Nephron (organoid): ENCODE results near the gene BET1L.

Experiments used
- H3K27ac Mint-ChIP-seq, 3 experiments: 2 replicates each; pipeline ENCODE4 v1.8.0; 2020; ENCODE audit warnings: mixed read lengths in 3 of 3, mild to moderate bottlenecking in 2 of 3, moderate library complexity in 1 of 3
- H3K27me3 Mint-ChIP-seq: 2 replicates; pipeline ENCODE4 v1.8.0; 2021; ENCODE audit warnings: low read depth, mild to moderate bottlenecking, moderate library complexity, mixed read lengths
- H3K36me3 Mint-ChIP-seq: 2 replicates; pipeline ENCODE4 v1.8.0; 2020; ENCODE audit warnings: low read depth, mixed read lengths
- H3K4me1 Mint-ChIP-seq: 2 replicates; pipeline ENCODE4 v1.8.0; 2020; ENCODE audit warnings: mixed read lengths
- H3K4me3 Mint-ChIP-seq, 3 experiments: 2 replicates each; pipeline ENCODE4 v1.8.0; 2020; ENCODE audit warnings: mild to moderate bottlenecking in 3 of 3, mixed read lengths in 3 of 3, moderate library complexity in 2 of 3
- H3K9me3 Mint-ChIP-seq: 2 replicates; pipeline ENCODE4 v1.8.0; 2020; ENCODE audit warnings: mixed read lengths
- TF ChIP-seq, protein P1 (sequence below), 3 experiments: fragments of 200-600 bp; sonication (generic); IDR thresholded peaks; one replicate each; pipeline ENCODE4 v1.5.0; 2021; ENCODE audit warnings: antibody characterized with exemption in 3 of 3; ENCODE audit not compliant: unreplicated experiment in 3 of 3

The BET1L gene

DNA sequence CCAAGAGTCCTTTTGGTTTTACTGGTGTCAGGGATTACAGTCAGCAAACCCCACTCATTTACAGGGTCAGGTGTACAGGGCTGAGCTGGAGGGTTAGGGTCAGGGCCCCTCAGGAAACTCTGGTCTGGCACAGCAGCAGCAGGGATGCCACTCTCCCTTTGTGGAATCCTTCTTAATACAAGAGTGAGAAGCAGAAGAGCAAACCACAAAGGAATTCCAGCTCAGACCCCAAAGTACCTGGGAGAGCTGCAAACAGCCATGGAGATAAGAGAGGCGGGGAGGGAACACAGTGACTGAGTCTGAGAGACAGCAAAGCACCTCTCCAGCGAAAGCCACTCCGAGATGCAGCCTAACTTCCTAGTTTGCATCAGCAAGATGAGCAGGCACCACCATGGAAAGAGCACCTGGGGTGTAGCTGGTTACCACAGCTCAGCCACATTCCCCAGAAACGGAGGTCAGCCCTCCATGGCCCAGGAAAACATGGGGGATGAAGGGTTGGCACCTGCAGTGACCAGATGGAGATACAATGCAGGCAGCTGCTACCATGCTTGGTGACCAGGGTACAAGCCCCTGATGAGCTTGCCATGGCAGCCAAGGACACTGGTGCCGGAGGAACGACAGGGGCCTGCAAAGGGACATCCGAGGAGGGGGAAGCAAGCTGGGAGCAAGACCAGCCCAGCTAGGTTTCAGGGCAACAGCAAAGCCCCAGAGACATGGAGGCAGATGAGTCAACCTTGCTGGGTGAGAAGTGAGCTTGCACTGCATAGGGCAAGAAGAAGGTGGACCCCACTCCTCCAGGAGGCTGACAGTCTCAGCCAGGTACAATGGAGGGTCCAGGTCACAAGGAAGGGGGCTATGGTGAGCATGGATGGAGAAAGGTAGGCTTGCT, 3.9 kb downstream of the BET1L start:
- Mint-ChIP-seq H3K9me3 (no peaks in the 10 kb centered on the region), H3K27me3 (no peaks in the 10 kb centered on the region)
- TF ChIP-seq, protein P1, sequence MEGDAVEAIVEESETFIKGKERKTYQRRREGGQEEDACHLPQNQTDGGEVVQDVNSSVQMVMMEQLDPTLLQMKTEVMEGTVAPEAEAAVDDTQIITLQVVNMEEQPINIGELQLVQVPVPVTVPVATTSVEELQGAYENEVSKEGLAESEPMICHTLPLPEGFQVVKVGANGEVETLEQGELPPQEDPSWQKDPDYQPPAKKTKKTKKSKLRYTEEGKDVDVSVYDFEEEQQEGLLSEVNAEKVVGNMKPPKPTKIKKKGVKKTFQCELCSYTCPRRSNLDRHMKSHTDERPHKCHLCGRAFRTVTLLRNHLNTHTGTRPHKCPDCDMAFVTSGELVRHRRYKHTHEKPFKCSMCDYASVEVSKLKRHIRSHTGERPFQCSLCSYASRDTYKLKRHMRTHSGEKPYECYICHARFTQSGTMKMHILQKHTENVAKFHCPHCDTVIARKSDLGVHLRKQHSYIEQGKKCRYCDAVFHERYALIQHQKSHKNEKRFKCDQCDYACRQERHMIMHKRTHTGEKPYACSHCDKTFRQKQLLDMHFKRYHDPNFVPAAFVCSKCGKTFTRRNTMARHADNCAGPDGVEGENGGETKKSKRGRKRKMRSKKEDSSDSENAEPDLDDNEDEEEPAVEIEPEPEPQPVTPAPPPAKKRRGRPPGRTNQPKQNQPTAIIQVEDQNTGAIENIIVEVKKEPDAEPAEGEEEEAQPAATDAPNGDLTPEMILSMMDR (IDR thresholded peaks at IDR 0.05; ENCODE audit: unreplicated experiment in 3 of 3), result no peak

GRCh38 chr11:202490-202889, 4.7 kb downstream of the BET1L start:
- TF ChIP-seq, protein P1 (IDR thresholded peaks at IDR 0.05; ENCODE audit: unreplicated experiment in 3 of 3), result no peak
- Mint-ChIP-seq H3K36me3 (peaks cover 19% of the 10 kb centered on the region), H3K27ac (no peak overlapping the region), H3K4me3 (no peak overlapping the region), H3K9me3 (no peaks in the 10 kb centered on the region), H3K4me1 (peaks cover 20% of the 10 kb centered on the region), H3K27me3 (no peaks in the 10 kb centered on the region)

More for the DNA sequence above, 3.9 kb downstream of the BET1L start:
- H3K27ac Mint-ChIP-seq, result no peak overlapping the region
- peaks cover 19% of the 10 kb centered on the region for H3K36me3 Mint-ChIP-seq
- peaks cover 20% of the 10 kb centered on the region for H3K4me1 Mint-ChIP-seq
- peak overlapping the region; percentile 46 to 80 (median 71) for H3K4me3 Mint-ChIP-seq

GRCh38 chr11:201966-202365, 5.2 kb downstream of the BET1L start:
- H3K27ac Mint-ChIP-seq, result no peak overlapping the region
- no peaks in the 10 kb centered on the region for H3K9me3 Mint-ChIP-seq
- TF ChIP-seq, protein P1 (IDR thresholded peaks at IDR 0.05; ENCODE audit: unreplicated experiment in 3 of 3), result no peak
- H3K4me1 Mint-ChIP-seq, result peaks cover 20% of the 10 kb centered on the region
- peaks cover 19% of the 10 kb centered on the region for H3K36me3 Mint-ChIP-seq
- H3K27me3 Mint-ChIP-seq, result no peaks in the 10 kb centered on the region
- H3K4me3 Mint-ChIP-seq, result no peak overlapping the region

GRCh38 chr11:200224-201003, 6.8 kb downstream of the BET1L start:
- H3K27me3 Mint-ChIP-seq, result no peaks in the 10 kb centered on the region
- no peaks in the 10 kb centered on the region for H3K9me3 Mint-ChIP-seq
- TF ChIP-seq, protein P1 (IDR thresholded peaks at IDR 0.05; ENCODE audit: unreplicated experiment in 3 of 3), result no peak
- H3K4me3 Mint-ChIP-seq, result no peak overlapping the region
- peaks cover 19% of the 10 kb centered on the region for H3K36me3 Mint-ChIP-seq
- H3K27ac Mint-ChIP-seq, result no peak overlapping the region
- peaks cover 12% of the 10 kb centered on the region for H3K4me1 Mint-ChIP-seq

GRCh38 chr11:199782-200181, 7.4 kb downstream of the BET1L start:
- H3K4me1 Mint-ChIP-seq, result peaks cover 12% of the 10 kb centered on the region
- no peak overlapping the region for H3K4me3 Mint-ChIP-seq
- H3K27me3 Mint-ChIP-seq, result no peaks in the 10 kb centered on the region
- no peaks in the 10 kb centered on the region for H3K9me3 Mint-ChIP-seq
- TF ChIP-seq, protein P1 (IDR thresholded peaks at IDR 0.05; ENCODE audit: unreplicated experiment in 3 of 3), result no peak
- peaks cover 19% of the 10 kb centered on the region for H3K36me3 Mint-ChIP-seq
- no peak overlapping the region for H3K27ac Mint-ChIP-seq
